GM08714 (cell line): ENCODE data around the gene PTPN2.
A peak's percentile ranks its signal among the peaks of the same experiment; 100 is the strongest.
"Not testable (repeated sequence)": the region's sequence is repeated elsewhere in the genome, so short reads cannot be mapped to it uniquely, and the experiment has no call there.

Experiments used
- H3K4me3 ChIP-seq: fragments of 200-500 bp; sonication (Bioruptor generic); 2 replicates; pipeline ENCODE4 v1.5.1; 2014; ENCODE audit warnings: mild to moderate bottlenecking, low read length, inconsistent platforms
- ZNF274 ChIP-seq: IDR thresholded peaks from 2 replicates; pipeline ENCODE4 v1.6.1; 2012; ENCODE audit warnings: mild to moderate bottlenecking, low read depth, low read length

Gene PTPN2

DNA sequence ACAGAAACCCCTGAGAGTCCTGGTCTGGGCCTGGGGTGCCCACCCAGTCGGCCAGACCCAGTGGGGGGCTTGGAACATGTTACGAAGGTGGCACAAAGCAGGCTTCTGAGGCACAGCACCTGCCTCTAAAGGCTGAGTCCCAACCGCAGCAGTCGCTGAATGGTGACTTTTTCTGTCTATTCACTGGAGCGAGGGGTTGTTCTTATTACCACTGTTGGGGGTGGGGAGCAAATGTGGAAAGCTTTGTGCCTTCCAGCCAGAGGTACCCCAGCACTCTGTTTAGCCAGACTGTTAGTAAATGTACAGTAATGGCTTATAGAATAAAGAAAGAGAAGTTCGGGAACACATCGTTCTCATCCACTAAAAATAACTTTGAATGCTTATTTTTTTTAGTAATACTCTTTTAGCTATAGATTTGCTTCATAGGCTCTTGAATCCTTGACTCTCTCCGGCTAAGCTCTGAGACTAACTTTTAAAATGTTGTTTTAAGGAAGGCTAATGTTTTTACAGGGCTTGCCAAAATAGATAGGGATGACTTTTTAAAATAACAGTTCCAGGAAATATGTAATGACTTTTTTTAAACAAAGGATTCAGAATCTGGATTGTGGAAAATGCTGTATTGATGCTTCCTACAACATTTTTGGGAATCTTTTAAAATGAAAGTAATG is 23.4 kb upstream of the PTPN2 start:
- H3K4me3 ChIP-seq = no peak overlapping the region
- TF ChIP-seq ZNF274 = no peak

DNA sequence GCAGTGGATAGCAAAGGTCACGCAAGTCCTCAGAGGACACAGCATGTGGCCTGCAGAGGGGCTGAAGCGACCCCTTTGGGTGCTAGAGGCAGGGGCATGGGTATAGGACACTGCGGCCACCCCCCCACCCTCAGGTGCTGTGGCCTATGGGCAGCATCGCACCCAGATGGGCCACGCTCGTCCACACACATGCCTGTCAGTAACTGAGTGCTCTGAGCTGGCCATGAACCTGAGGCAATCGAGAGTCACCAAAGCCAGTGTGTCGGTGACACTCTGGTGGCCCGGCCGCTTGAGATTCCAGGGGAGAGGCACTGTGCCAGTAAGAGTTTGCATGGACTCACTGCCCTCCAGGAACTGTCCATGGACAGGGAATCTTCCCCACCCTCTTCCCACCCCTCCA is 22.7 kb upstream of the PTPN2 start:
- H3K4me3 ChIP-seq = no peak overlapping the region
- no peak for TF ChIP-seq ZNF274

DNA sequence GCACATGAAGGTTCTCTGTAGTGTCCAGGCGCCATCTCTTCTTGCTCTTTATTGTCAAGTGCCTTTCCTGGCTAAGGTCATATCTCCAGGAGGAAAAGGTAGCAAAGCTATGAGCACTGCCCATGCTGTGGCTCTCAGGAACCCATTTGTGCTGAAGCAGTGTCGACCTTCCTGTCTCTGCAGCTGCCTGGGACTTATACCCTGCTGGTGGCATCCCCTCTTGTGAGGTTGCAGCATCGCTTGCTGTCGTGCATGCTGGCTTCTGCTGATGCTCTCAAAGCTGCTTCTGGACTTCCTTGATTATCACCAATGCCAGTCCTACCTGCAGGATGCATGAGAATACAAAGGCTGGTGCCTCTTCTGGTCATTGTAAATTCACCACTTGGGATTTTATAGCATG is 22.1 kb upstream of the PTPN2 start:
- no peak for TF ChIP-seq ZNF274
- H3K4me3 ChIP-seq = no peak overlapping the region

DNA sequence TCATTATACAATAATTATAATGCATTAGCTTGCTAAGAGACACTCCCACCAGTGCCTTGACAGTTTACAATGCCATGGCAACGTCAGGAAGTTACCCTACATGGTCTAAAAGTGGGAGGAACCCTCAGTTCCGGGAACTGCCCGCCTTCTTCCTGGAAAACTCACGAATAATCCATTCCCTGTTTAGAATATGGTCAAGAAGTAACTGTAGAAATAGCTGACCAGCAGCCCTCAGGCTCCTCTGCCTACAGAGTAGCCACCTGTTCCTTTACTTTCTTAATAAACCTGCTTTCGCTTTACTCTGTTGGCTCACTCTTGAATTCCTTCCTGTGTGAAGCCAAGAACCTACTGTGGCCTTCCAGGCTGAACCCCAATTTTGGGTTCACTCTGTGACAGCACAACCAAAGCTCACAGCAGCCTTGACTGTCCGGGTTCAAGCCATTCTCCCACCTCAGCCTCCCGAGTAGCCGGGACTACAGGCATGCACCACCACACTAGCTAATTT is 20.0 kb upstream of the PTPN2 start:
- no peak overlapping the region for H3K4me3 ChIP-seq
- no peak for TF ChIP-seq ZNF274

DNA sequence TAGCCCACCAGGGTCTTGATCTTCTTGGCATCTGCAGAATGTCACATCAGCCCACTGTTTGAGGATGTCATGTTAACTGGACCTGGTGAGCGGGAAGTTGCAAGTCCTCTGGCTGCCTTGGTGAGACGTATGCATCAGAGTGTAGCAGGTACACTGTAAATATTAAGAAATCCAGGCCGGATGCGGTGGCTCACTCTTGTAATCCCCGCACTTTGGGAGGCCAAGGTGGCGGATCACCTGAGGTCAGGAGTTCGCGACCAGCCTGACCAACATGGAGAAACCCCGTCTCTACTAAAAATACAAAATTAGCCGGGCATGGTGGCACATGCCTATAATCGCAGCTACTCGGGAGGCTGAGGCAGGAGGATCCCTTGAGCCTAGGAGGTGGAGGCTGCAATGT is 17.2 kb upstream of the PTPN2 start:
- H3K4me3 ChIP-seq = not testable (repeated sequence)

DNA sequence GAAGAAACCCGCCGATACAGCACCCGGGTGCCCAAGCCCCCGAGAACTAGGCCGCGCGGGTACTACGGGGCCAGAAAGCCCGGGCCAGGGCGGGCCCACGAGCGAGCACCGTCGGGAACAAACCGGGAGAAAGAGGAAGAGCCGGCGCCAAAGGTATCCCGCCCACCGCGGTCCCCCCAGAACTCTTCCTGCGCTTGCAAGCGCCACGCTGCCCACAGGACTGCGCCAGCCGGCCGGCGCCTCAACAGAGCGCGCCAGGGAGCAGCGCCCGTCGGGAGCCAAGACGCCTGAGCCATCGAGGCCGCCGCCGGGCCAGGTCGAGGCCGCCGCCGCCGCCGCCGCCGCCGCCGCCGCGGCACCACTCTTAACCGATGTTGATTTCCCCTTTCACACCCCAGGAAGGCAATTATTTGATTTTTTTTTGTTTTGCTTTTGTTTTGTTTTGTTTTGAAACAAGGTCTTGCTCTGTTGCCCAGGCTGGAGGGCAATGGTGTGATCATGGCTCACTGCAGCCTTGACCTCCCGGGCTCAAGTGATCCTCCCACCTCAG is 12.8 kb upstream of the PTPN2 start:
- H3K4me3 ChIP-seq = peak overlapping the region; percentile 40; the same call in 1 of the 2 replicates

DNA sequence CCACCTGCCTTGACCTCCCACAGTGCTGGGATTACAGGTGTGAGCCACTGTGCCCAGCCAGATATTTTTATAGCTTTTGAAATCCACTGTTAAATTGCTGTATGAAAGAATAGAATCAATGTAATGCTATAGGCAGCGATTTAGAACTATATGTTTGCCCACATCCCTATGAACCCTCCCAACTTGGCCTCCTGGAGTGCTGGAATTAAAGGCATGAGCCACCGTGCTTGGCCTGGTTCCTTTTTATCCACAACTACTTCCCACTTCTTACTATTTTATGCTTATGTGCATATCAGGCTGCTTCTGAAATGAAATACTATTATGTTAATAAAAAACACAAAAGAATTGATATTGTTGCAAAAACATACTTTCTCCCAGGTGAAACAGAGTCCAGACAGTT is 11.6 kb upstream of the PTPN2 start:
- no peak for TF ChIP-seq ZNF274
- H3K4me3 ChIP-seq = no peak overlapping the region

DNA sequence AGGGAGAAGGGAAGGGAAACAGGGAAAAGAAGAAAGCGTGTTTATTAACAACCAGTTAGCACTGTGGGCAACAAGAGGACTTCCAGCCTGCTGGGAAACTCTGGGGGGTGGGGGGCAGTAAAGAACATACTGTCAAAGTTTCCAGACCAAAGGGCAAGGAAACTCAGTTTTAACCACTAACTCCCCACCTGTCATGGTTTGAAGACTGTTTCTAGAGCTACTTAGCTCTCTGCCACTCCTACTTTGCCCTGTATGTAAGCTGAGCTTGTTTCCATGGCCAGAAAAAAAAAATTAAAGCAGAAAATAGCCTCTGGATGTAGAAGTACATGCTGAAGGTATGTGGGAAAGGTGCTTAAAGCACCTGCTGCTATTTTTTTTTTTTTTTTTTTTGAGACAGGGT is 11.0 kb upstream of the PTPN2 start:
- H3K4me3 ChIP-seq = no peak overlapping the region
- no peak for TF ChIP-seq ZNF274

DNA sequence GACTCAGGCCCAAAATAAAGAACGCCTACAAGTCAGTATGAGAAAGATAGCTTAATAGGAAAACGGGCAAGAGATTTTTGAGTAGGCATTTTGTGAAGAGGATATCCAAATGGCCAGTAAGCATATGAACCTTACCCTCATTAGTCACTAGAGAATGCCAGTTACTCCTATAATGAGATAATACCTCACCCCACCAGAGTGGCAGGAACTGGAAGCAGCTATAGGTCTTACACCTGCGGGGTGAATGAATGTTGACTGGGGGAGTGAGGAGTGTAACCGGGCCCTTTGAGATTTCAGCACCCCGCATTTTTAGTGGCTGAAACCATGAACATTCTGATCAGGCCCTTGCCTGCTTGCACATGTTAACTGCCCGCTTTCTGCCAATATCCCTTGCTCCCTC is 7.5 kb upstream of the PTPN2 start:
- no peak overlapping the region for H3K4me3 ChIP-seq
- TF ChIP-seq ZNF274 = no peak

DNA sequence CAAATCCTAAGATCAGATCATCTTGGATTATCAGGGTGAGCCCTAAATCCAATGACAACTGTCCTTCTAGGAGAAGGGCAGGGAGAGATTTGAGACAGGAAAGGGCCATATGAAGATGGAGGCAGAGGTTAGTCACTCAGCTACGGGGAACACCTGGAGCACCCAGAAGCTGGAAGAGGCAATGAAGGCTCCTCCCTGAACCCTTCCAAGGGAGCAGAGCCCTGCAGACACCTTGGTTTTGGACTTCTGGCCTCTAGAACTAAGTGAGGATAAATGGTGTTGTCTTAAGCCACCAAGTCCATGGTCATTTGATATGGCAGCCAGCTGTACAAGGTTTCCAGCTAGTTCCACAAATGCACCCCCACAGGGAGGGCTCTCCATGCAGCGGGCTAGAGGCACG is 6.9 kb upstream of the PTPN2 start:
- TF ChIP-seq ZNF274 = no peak
- no peak overlapping the region for H3K4me3 ChIP-seq

DNA sequence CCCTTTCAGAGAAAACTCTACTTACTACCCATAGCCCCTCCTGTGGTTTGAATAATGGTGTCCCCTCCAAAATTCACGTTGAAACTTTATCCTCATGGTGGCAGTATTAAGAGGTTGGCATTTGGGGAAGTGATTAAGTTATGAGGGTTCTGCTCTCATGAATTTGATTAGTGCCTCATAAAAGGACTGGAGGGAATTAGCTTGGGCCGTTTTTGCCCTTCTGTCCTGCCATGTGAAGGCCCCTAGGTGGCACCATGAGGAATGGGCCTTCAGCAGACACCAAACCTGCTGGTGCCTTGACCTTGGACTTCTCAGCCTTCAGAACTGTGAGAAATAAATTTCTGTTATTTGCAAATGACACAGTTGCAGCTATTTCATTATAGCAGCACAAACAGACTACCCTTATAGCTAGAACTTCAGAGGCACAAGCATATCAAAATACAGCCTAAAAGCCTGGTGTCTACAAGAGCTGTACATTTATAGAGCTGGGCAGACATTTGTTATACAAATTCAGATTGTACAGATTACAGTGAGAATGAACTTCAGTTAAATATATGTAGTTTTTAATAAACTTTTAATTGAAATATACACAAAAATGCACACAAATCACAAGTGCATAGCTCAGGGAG is 2.6 kb upstream of the PTPN2 start:
- TF ChIP-seq ZNF274 = no peak
- no peak overlapping the region for H3K4me3 ChIP-seq

DNA sequence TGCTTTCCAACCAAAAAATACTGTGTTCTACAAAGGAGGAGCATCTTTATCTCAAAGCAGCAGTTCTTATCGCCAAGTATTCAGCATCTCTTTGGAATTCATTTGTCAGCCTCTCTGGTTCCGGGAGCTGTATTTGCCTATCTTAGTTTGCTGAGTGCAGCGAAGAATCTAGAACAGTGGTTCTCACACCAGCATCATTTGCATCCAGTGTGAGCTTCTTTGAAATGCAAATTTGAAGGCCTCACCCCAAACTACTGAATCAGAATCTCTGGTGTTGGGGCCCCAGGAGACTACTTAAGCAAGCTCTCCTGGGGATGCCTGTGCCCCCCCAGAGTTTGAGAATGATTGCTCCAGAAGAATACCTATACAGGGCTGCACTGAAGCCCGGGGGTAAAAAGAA is 1.5 kb upstream of the PTPN2 start:
- H3K4me3 ChIP-seq = no peak overlapping the region
- TF ChIP-seq ZNF274 = no peak

DNA sequence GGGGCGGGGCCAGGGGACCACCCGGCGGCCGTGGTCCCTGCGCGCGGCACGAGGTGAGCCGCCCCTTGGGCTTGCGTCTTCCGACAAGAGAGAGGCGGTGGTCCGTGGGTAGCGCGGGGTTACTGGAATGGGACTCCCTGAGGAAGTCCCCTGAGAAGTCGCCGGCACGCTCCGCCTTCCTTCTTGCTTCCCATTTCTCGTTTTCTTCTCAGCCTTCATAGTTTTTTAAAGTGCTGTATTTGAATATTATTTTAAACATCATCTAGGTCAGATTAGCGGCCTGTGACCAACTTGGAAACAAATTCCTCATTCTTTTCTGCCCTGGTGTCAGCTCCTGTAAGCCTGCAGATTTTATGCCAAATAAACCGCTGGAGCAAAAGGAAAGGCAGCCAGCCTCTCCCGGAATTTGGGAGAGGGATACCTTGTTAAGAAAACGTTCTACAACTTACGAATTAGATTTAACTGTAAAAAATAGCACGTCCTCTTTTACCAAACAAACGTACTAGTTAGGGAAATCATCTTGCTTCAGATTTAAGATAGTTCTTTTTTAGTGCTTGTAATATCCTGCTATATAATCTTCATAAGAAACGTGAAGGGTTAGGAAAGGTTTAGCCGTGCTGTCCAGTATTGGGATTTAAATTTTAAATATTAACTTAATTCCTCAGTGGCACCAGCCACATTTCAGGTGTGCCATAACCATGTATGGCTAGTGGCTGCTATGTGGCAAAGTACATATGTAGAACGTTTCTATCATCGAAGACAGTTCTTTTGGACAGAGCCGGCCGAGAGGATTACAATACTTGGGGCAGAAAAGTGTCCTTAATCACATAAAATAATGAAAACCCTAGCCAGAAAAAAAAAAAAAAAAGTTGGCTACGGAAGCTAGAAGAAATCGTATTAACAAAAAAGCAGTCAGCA is 628 bp upstream of the PTPN2 start:
- H3K4me3 ChIP-seq = peak overlapping the region; percentile 99
- no peak for TF ChIP-seq ZNF274

DNA sequence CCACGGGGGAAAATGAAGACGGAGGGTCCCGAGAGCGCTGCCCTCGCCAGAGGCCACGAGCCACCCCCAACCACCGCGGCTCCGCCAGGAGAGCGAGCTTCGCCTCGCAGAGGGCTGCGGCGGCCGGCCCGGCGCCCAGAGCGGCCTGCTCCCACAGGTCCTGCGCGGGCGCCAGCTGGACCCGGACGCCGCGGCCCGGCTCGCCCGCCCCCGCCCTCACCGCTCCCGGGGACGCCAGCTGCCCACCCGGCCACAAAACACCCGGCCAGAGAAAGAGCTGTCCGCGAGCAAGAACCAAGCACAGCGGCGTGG is 709 bp downstream of the PTPN2 start:
- peak overlapping the region; percentile 91 for H3K4me3 ChIP-seq
- TF ChIP-seq ZNF274 = no peak

DNA sequence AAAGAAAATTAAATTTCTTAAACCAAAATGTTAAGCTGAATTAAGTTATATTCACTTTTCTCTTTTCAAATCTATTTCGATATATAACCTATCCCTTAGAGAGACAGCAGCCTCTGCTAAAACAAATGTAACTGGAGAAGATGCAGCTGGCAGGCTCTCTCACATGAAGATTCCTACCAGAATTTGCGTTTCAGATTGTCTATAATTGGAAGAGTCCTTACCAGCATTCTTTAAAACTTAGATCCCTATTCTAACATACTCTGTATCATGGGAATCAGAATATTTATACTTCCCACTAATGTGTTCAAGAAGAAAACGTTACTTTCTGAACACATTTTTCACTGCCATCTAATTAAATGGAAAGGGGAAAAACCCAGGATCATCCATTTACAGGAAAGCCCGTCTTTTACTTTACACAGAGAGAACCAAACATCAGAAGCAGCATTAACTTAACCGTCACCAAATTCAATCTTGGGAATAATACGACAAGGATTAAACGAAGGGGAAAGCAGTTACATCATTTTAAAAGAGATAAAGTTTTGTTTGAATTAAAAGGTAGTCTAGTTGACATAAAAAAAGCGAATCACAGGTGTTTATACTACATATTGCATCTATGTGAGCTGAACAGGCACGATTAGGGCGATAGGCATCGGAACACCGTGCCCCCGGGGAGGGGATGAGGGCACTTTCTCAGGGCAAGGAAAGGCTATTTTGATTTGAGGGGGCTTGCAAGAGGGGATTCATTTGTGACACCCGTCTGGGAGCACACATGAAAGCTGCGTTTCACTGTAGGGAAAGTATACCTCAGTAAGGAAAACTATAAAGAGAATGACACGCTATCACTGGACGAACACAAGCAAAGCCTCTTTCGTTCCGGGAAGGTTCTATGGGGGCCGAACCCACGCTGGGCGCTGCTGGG is 1.3 kb downstream of the PTPN2 start:
- H3K4me3 ChIP-seq = peak overlapping the region; percentile 91
- no peak for TF ChIP-seq ZNF274
